ENCODE results near the gene CUZD1. TPM values are rescaled to one million over a fixed set of nuclear protein-coding genes. Genes with fewer than 3 reads are reported as not detected.
"Not testable (repeated sequence)": the region's sequence is repeated elsewhere in the genome, so short reads cannot be mapped to it uniquely, and the experiment has no call there.

The CUZD1 gene
- under 1 TPM; 0.64 to 0.82 TPM for total RNA-seq
- long read RNA-seq, result 0 reads

- no peak for DNase-seq
- intact Hi-C loops (cut with DNase I, micrococcal nuclease), result no loop called here
- no peak for ATAC-seq
Observed at GRCh38 chr10:122845783-122846332, at the start of gene CUZD1. Gene CUZD1, minus strand, starts transcription at chr10:122845857. Its CDS starts 14 bp downstream, at chr10:122845843.

- ATAC-seq, result no peak
- intact Hi-C loops (cut with DNase I, micrococcal nuclease), result no loop called here
- no peak for DNase-seq
Observed at GRCh38 chr10:122894261-122894944, 48.7 kb upstream of the CUZD1 start.

GRCh38 chr10:122884166-122884565 is 38.5 kb upstream of the CUZD1 start:
- no peak for ATAC-seq
- no peak for DNase-seq
- intact Hi-C loops (cut with DNase I, micrococcal nuclease), result no loop called here

DNA sequence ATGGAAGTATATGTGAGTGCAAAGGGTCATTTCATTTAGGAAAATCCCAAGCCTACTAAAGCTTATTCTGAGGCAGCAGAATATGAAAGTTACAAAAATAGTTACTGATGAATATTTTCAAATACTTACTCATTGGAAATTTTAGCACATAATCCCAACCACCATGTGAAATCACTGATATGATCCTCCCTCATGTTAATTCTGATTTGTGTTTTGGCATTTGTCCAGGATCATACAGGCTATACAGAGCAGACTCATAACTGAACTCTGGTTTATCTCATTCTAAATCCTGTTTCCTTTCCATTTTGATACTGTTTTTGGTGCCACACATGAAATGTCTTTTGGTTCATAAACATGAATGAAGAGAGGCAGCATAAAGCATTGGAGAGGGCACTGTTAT is 37.1 kb upstream of the CUZD1 start:
- intact Hi-C loops (cut with DNase I, micrococcal nuclease), result no loop called here
- ATAC-seq (no peak), DNase-seq (no peak)

GRCh38 chr10:122879339-122880273 is 33.9 kb upstream of the CUZD1 start, which contains the start of gene FAM24B:
Gene FAM24B, minus strand, starts transcription at chr10:122879581. Its CDS starts 29,066 bp downstream, at chr10:122850515.
- intact Hi-C loops (cut with DNase I, micrococcal nuclease), result no loop called here
- DNase-seq, result peak; percentile 96 to 97
- ATAC-seq, result peak; percentile 98

DNA sequence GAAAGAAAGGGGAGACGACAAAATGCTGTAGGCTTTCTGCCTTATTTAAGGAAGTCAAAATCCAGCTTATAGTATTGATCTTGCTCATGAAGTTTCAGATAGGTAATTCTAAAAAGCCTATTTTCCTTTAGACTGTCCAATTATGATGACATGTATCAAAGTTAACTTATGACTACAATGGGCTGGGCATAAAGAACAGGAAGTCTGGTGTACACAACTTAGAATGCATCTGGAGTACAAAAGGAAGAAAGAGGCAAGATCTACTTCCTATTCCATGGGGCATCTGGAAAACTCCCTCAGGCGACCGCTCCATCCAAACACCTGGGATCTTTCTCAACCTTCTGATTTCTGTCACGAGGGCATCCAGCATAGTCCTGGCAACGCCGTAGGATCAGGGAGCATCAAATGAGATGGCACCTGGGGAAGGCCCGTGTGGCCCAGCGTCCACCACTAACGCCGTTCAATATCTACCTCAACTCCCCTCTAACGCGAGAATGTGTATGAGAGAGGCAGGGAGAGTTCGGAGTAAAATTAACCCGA is 33.2 kb upstream of the CUZD1 start:
- DNase-seq (no peak), ATAC-seq (peak; percentile 47)
- intact Hi-C loops (cut with DNase I, micrococcal nuclease), result no loop called here

- DNase-seq (no peak), ATAC-seq (no peak)
- intact Hi-C loops (cut with DNase I, micrococcal nuclease), result no loop called here
Observed at GRCh38 chr10:122877264-122877663, 31.6 kb upstream of the CUZD1 start.

GRCh38 chr10:122876467-122876855 is 30.8 kb upstream of the CUZD1 start:
- intact Hi-C loops (cut with DNase I, micrococcal nuclease), result no loop called here
- DNase-seq, result no peak
- no peak for ATAC-seq

DNA sequence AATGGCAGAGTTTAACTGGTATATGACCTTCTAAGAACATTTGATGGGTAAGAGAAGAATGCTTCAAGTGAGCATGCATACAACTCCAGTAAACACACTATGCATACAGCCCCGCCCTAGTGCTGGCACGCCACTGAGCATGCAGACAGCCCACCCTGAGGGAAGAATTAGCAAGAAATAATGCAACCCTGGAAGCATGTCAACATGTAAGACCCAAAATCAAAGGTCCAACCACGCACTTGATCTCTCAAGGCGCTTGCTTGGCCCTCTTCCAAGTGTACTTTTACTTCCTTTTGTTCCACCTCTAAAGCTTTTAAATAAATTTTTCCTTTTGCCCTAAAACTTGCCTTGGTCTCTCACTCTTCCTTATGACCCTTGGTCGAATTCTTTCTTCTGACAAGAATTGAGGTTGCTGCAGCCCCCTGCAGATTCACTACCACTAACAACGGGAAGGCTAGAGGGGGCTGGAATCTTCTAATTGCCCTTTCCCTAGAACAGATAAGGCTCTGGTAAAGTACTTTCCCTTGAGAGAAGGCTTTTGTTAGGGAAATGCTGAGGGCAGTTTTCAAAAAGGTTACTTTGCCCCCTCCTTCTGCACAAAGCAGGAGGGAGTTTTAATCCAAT is 30.3 kb upstream of the CUZD1 start:
- intact Hi-C loops (cut with DNase I, micrococcal nuclease), result no loop called here
- no peak for DNase-seq
- ATAC-seq, result no peak

GRCh38 chr10:122871947-122872346 is 26.3 kb upstream of the CUZD1 start:
- intact Hi-C loops (cut with DNase I, micrococcal nuclease); DNase-seq; ATAC-seq: not testable (repeated sequence)

DNA sequence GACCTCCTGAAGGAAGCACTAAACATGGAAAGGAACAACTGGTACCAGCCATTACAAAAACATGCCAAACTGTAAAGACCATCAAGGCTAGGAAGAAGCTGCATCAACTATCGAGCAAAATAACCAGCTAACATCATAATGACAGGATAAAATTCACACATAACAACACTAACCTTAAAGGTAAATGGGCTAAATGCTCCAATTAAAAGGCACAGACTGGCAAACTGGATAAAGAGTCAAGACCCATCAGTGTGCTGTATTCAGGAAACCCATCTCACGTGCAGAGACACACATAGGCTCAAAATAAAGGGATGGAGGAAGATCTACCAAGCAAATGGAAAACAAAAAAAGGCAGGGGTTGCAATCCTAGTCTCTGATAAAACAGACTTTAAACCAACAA is 23.1 kb upstream of the CUZD1 start:
- DNase-seq; ATAC-seq; intact Hi-C loops (cut with DNase I, micrococcal nuclease): not testable (repeated sequence)

DNA sequence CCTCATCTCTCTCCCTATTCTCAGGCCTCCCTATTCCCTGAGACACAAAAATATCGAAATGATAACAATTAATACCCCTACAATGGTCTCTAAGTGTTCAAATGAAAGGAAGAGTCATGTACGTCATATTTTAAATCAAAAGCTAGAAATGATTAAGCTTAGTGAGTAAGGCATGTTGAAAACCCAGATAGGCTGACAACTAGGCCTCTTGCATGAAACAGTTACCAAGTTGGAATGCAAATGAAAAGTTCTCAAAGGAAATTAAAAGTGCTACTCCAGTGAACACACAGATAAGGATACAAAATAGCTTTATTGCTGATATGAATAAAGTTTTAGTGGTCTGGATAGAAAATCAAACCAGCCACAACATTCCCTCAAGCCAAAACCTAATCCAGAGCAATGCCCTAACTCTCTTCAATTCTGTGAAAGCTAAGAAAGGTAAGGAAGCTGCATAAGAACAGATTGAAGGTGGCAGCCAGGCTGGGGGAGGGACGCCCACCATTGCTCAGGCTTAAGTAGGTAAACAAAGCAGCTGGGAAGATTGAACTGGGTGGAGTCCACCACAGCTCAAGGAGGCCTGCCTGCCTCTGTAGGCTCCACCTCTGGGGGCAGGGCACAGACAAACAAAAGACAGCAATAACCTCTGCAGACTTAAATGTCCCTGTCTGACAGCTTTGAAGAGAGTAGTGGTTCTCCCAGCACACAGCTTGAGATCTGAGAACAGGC is 21.3 kb upstream of the CUZD1 start:
- ATAC-seq, result peak; percentile 38
- DNase-seq, result peak in 1 of 2 donors; percentile 20
- intact Hi-C loops (cut with DNase I, micrococcal nuclease), result not testable (repeated sequence)

GRCh38 chr10:122864901-122865300 is 19.2 kb upstream of the CUZD1 start:
- DNase-seq, result no peak
- ATAC-seq, result no peak
- intact Hi-C loops (cut with DNase I, micrococcal nuclease), result no loop called here

GRCh38 chr10:122864194-122864592 is 18.5 kb upstream of the CUZD1 start:
- ATAC-seq, result no peak
- intact Hi-C loops (cut with DNase I, micrococcal nuclease), result no loop called here

GRCh38 chr10:122863216-122864193 is 17.8 kb upstream of the CUZD1 start:
- DNase-seq (no peak), ATAC-seq (no peak)
- intact Hi-C loops (cut with DNase I, micrococcal nuclease), result no loop called here

More at GRCh38 chr10:122864194-122864592, 18.5 kb upstream of the CUZD1 start:
- no peak for DNase-seq

- DNase-seq (no peak), ATAC-seq (no peak)
- intact Hi-C loops (cut with DNase I, micrococcal nuclease), result no loop called here
Observed at GRCh38 chr10:122861711-122862161, 16.1 kb upstream of the CUZD1 start.

DNA sequence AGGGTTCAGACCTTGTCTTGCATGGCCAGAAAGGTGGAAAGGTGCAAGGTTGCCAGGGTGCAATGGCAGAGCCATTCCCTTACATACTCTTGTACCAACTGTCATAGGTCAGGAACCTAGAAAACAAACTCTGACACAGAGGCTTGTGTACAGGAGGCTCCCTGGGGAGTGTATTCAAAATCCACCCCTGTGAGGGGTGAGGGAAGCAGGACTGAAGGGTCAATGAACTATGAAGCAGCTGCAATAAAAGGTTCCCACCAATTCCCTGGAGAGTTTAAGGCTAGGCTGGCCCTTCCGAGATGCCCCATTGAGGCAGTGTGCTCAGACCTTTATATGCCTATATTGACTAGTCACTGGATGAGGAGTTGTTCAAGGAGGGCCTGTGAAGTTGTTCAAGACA is 13.9 kb upstream of the CUZD1 start:
- intact Hi-C loops (cut with DNase I, micrococcal nuclease), result no loop called here
- ATAC-seq (no peak), DNase-seq (no peak)

Data from left colon (tissue), 2 donors.